Dedifferentiated amniotic fluid mesenchymal stem cell (primary cell): ENCODE measurements around the gene SIRT7.
"Not testable (repeated sequence)": the region's sequence is repeated elsewhere in the genome, so short reads cannot be mapped to it uniquely, and the experiment has no call there.

Experiments used
- DNase-seq: peaks from one replicate; pipeline ENCODE4 v3.0.0-alpha.2; 2016; ENCODE audit errors: extremely low spot score

The SIRT7 gene

GRCh38 chr17:81920612-81921536 is 2.9 kb upstream of the SIRT7 start:
- no peak for DNase-seq

GRCh38 chr17:81918832-81919545 is 1.0 kb upstream of the SIRT7 start:
- DNase-seq = no peak

DNA sequence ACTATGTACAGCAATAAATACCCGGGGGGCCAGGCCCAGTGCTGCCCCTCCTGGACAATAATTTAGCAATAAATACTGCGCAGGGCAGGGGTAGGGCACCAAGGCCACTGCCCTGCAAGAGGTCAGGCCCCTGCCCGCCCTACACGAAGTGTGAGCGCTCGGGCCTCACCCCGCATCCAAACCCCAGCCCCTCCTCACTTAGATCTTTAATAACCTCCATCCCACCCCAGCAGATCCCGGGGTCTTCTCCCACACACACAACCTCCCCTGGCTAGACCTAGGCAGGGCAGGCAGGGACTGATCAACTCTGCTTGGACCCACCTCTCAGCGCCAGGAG is 325 bp upstream of the SIRT7 start:
- DNase-seq = not testable (repeated sequence)

DNA sequence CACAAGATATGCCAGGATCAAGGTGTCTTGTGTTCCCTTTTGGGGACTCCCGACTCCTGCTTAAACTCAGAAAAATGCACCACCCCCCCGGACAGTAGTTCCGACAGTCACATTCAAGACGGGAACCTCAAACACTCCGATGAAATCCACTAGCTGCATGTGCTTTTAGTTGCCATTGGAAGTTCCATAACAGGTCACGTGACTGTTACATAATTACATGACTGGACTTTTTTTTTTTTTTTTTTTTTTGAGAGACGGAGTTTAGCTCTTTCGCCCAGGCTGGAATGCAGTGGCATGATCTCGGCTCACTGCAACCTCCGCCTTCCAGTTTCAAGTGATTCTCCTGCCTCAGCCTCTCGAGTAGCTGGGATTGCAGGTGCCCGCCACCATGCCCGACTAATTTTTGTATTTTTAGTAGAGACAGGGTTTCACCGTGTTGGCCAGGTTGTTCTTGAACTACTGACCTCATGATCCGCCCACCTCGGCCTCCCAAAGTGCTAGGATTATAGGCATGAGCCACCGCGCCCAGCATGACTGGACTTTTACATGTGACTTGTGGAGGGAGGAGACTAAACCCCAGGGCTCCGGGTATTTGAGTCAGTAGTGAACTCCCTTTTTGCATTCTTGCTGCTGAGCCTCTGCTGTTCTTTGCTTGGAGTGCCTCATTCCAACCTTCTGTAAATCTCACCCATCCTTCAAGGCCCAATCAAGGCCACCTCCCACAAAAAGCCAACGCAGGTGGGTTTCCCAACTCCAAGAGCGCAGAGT is 1.6 kb downstream of the SIRT7 start:
- DNase-seq = no peak

GRCh38 chr17:81915331-81915730 is 2.6 kb downstream of the SIRT7 start:
- no peak for DNase-seq

DNA sequence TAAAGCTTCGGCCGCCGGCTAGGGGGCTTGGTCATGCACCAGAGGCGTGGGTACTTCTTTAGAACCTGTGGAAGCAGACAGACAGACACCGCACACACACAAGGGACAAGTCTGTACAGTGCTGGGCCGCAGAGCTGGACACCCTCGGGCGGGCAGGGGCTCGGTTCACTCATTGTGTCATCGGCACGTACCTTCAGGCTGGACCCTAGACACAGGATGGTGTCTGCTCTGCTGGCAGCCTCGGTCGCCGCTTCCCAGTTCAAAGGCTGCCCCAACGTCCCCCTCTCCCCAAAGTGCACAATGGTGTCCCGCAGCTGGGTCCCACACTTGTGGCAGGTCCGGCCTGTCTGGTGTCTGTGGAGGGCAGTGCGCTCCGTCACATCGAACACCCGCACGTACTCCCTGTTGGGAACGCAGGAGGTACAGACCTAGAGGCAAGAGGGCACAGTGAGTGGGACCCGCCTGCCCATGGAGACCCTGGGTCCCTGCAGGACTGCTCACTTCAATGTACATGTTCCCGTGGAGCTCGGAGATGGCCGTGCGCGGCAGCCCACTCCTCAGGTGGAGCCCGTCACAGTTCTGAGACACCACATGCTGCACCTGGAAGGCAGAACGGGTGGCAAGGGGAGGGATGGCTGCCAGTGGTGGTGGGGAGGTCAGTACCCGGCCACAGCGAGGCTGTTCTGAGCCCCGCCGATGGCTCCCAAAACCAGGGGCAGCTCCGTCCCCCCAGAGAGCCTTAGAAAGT is 3.7 kb downstream of the SIRT7 start:
- no peak for DNase-seq

GRCh38 chr17:81913394-81914102 is 4.4 kb downstream of the SIRT7 start:
- DNase-seq = no peak

GRCh38 chr17:81912441-81913309 is 5.3 kb downstream of the SIRT7 start:
- DNase-seq = no peak

- DNase-seq = no peak
Observed at GRCh38 chr17:81911969-81912368, 6.0 kb downstream of the SIRT7 start.

DNA sequence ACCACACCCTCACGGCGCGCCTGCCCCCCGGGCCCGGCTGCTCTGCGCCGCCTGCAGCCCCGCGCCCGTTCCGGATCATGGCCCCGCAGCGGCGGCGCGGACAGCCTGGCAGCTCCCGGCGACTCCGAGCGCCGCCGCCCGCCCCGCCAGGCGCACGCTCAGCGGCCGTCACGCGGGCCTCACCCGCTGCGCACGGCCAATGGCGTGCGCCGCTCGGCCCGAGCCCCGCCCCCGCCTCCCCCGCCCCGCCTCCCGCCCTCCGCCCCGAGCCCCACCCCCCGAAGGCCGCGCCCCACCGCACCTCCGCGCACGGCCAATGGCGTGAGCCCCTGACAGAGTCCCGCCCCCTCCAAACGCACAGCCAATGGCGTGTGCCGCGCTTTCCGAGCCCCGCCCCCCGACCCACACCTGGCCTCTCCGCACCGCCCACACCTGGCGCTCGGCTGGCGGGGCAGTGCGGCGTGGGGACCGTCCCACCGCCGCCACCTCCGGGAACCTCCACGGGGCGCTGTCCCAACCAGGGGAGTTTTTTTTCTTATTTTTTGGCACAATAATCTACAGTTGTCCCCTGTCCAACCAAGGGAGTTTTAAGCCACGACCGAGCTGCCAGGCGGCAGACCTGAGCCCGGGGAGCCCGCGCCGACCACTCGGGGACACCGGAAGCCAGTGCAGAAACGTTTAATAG is 6.6 kb downstream of the SIRT7 start, which contains the start of gene PCYT2:
Gene PCYT2 (minus strand): TSS at position 123 of the 685 bp plus-strand sequence. CDS start 44 bp downstream, at position 79.
- peak; percentile 68 for DNase-seq

- DNase-seq = no peak
Observed at GRCh38 chr17:81910840-81911276, 7.1 kb downstream of the SIRT7 start.

- no peak for DNase-seq
Observed at GRCh38 chr17:81909966-81910839, 7.8 kb downstream of the SIRT7 start.

DNA sequence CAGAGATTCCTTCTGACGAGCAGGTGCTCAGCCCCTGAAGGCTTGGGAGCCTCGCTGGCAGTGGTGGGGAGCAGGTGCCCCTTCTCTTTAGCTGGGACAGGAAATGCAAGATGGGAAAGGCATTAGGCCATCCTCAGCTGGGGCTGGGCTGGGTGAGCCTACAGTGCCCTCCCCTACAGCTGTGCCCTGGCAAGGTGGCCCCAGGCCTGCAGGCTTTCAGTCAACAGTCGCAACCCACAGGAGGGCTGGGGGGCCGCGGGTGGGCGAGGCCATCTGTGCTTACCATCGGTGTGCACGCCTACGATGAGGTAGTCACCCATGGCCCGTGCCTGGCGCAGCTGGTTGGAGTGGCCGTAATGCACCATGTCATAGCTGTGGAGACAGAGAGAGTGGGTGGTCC is 8.7 kb downstream of the SIRT7 start:
- DNase-seq = no peak

DNA sequence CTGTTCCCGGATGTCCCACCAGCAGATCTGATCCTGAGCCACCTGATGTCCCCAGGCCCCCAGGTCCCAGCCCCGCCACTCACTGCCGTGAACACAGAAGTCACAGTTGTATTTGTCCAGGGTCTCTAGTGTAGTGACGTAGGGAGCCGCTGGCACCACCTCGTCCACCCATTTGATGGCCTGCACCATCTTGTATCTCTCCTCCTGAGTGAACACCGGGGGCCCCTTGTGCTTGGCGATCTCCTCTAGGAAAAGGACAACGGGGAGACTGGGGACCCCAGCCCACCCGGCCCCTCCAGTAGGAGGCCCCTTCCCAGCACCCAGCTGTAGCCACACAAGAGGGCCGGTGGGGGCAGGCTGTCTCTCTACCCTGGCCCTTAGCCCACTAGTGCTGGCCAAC is 9.2 kb downstream of the SIRT7 start:
- no peak for DNase-seq

DNA sequence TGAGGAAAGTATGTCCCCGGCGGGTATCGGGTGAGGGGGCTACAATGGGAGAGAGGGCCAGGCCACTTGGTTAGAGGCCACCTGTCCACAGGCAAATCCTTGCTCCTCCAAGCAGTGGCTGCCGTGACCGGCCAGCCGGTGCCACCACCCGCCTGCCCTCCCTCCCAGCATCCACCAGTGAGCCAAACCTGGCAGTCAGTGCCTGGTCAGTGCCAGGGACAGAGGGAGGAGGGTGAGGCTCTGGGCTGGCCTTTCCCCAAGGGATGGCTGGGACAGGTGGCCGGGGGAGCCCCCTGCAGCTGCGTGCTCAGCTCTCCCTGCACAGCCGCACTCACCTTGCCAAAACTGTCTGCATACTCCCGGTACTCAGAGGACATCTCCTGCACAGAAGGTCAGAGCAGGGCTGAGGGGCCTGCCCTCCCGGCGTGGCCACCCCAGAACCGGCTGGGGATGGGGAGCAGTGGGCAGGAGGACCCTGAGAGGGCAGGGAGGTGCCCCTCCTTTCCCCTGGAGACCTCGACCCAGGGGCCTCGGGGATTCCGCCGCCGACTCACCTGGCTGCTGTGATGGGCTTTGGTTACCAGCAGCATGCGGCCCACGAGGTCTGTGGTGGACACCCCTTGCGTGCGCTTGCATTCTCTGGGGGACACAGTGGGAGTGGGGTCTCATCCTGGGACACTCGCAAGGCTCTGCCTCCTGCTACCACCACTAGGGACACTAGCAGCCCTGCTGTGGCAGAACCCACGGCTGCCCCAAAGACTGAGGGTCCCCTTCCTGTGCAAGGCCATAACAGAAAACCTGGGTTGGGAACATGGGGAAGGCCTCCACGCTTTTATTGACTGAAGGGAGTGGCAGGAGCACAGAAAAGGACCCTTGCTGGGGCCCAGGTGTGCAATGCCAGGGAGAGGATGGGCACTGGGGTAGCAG is 10.5 kb downstream of the SIRT7 start:
- no peak for DNase-seq

GRCh38 chr17:81906476-81907218 is 11.3 kb downstream of the SIRT7 start:
- no peak for DNase-seq
